Activated CD8-positive, alpha-beta T cell treated with anti-CD3 and anti-CD28 coated beads, Interleukin-2, amount 10 ng/mL, durations not matched to agents 7 days and 5 days (primary cell): ENCODE results near the gene HUS1. TPM values are rescaled to one million over a fixed set of nuclear protein-coding genes. Genes with fewer than 3 reads are reported as not detected.
A peak's percentile ranks its signal among the peaks of the same experiment; 100 is the strongest.

Source experiments
- ATAC-seq: fragments of 150-1000 bp; cut with Tn5 transposase; one replicate; pipeline ENCODE4 v1.10.0; 2021; ENCODE audit warnings: moderate library complexity
- CTCF ChIA-PET: fragments of 350-600 bp; sonication (Branson Sonifier 250); formaldehyde crosslinking; loops from one replicate; lab custom pipeline; 2021; ENCODE audit warnings: antibody characterized with exemption; lab: Charles Lee
- POLR2A ChIA-PET: fragments of 350-600 bp; sonication (Branson Sonifier 250); formaldehyde crosslinking; loops from one replicate; lab custom pipeline; 2021; ENCODE audit warnings: antibody characterized with exemption; lab: Charles Lee
- DNase-seq: peaks from one replicate; pipeline ENCODE4 v3.0.0-alpha.2; 2020
- H3K27ac Mint-ChIP-seq: one replicate; pipeline ENCODE4 v1.8.0; 2021; ENCODE audit warnings: mild to moderate bottlenecking, mixed read lengths
- H3K27me3 Mint-ChIP-seq: one replicate; pipeline ENCODE4 v1.8.0; 2021; ENCODE audit warnings: low read depth, mixed read lengths
- H3K36me3 Mint-ChIP-seq: one replicate; pipeline ENCODE4 v1.8.0; 2021; ENCODE audit warnings: low read depth, mixed read lengths
- H3K4me1 Mint-ChIP-seq: one replicate; pipeline ENCODE4 v1.8.0; 2021; ENCODE audit warnings: low read depth, mixed read lengths
- H3K4me3 Mint-ChIP-seq: one replicate; pipeline ENCODE4 v1.8.0; 2021; ENCODE audit warnings: mild to moderate bottlenecking, mixed read lengths
- H3K9me3 Mint-ChIP-seq: one replicate; pipeline ENCODE4 v1.8.0; 2022; ENCODE audit warnings: mixed read lengths; ENCODE audit not compliant: insufficient read depth
- total RNA-seq, 2 experiments: library from RNA; stranded (reverse); gene quantifications; one replicate each; pipeline ENCODE4 v1.2.3, GENCODE V29; 2021

HUS1 gene
- total RNA-seq, 2 experiments from 2014 or later = 28.9 to 31.6 TPM

DNA sequence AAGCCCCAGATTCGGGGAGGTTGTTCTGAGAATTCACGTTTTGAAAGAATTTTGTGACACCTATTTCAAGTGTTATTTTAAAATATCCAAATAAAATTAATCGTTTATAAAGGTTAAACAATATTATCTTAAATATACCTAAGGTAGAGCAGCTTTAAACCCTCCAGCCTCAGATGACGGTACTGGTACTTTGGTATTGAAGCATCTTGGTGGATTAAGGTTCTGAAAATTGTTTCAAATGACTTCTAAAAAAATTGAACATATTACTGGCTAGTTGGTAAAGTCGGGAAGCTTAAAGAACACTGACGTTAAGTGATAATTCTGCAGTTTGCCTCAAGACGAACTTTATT lies 392 bp upstream of the HUS1 start:
- peaks cover 26% of the 10 kb centered on the region for H3K4me1 Mint-ChIP-seq
- ATAC-seq = no peak
- H3K27me3 Mint-ChIP-seq = no peaks in the 10 kb centered on the region
- H3K27ac Mint-ChIP-seq = peak overlapping the region; percentile 98
- DNase-seq = no peak
- H3K9me3 Mint-ChIP-seq = no peaks in the 10 kb centered on the region
- peak overlapping the region; percentile 87 for H3K4me3 Mint-ChIP-seq
- peaks cover 34% of the 10 kb centered on the region for H3K36me3 Mint-ChIP-seq
- CTCF ChIA-PET = interaction anchor here (2.3 to 2.7 kb wide), 3 partner anchors 9 to 131 kb away, joined by 13 to 17 read pairs (median 15); no protein-coding TSS in a partner anchor
- POLR2A ChIA-PET = interaction anchor here (1.9 kb wide), 1 partner anchor 12 kb away, joined by 8 read pairs; no protein-coding TSS in a partner anchor

DNA sequence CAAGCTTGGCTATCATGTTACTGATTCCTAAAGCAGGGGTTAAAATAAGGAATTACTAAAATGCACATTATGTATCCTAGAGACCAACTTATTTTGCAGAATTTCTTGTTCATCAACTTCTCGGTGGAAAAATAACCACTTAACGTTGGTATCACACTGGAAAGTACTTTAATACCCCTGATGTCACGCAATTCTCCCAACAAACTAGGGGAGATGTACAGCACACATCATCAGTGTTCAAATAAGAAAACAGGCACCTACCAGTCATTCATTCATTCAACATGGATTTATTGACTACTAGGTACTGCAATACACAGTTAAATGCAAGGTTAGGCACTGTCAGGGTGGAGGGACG lies 648 bp downstream of the HUS1 start:
- Mint-ChIP-seq H3K4me3 (peak overlapping the region; percentile 87), H3K36me3 (peaks cover 43% of the 10 kb centered on the region), H3K9me3 (no peaks in the 10 kb centered on the region), H3K27ac (peak overlapping the region; percentile 98), H3K4me1 (peaks cover 28% of the 10 kb centered on the region), H3K27me3 (no peaks in the 10 kb centered on the region)
- CTCF ChIA-PET = interaction anchor here (1.3 to 2.7 kb wide), 5 partner anchors 10 to 132 kb away, joined by 7 to 17 read pairs (median 13); no protein-coding TSS in a partner anchor
- POLR2A ChIA-PET = interaction anchor here (0.6 to 1.9 kb wide), 5 partner anchors 13 to 118 kb away, joined by 3 to 8 read pairs (median 3); partner anchors contain the start of gene UPP1
- DNase-seq = no peak
- ATAC-seq = no peak

DNA sequence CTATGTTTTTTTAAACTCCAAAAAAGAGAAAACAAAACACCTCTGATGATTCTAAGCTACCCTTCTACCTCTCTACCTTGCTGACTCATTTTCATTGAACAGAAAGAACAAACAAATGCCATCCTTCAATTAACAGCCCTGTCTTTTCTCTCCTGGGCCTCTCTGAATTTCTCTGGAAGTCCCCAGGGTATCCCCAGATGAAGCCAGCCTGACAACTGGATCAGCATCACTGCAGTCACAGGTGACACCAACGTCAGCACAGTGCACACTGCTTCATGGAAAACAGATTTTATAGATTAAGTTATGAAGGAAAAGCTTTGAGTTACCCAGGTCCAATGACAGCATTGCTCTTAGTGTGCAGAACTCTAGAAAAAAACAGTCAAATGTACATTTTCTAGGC lies 5.7 kb downstream of the HUS1 start:
- H3K36me3 Mint-ChIP-seq = peaks cover 67% of the 10 kb centered on the region
- no peaks in the 10 kb centered on the region for H3K27me3 Mint-ChIP-seq
- CTCF ChIA-PET = interaction anchor here (1.6 to 3.1 kb wide), 3 partner anchors 14 to 137 kb away, joined by 7 to 15 read pairs (median 14); no protein-coding TSS in a partner anchor
- no peaks in the 10 kb centered on the region for H3K9me3 Mint-ChIP-seq
- ATAC-seq = no peak
- H3K4me3 Mint-ChIP-seq = no peak overlapping the region
- H3K27ac Mint-ChIP-seq = no peak overlapping the region
- no peak for DNase-seq
- POLR2A ChIA-PET = interaction anchor here (0.6 kb wide), 1 partner anchor 212 kb away, joined by 3 read pairs; no protein-coding TSS in a partner anchor
- H3K4me1 Mint-ChIP-seq = peaks cover 33% of the 10 kb centered on the region

DNA sequence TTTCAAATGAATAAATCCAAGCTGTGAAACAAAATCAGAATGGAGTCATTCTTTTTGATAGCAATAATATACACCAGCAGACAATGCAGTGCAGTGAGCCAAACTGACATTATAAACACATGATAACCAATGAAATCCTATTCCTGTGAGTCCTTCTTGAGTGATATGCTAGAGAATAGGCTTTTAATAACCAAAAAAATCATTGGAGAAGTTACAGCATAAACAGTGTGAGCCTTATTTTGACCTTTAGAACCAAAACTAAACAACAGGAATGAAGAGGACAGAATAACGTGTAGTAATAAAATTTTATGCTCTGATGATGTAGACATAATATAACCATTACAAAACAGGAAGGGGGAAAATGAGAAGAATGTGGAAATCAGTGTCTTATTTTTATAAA lies 8.7 kb downstream of the HUS1 start:
- DNase-seq (no peak), ATAC-seq (no peak)
- Mint-ChIP-seq H3K27me3 (no peaks in the 10 kb centered on the region), H3K4me3 (no peak overlapping the region), H3K27ac (no peak overlapping the region), H3K36me3 (peaks cover 63% of the 10 kb centered on the region), H3K9me3 (no peaks in the 10 kb centered on the region), H3K4me1 (peaks cover 19% of the 10 kb centered on the region)
- ChIA-PET CTCF (interaction anchor here (1.2 kb wide), 1 partner anchor 140 kb away, joined by 5 read pairs; no protein-coding TSS in a partner anchor), POLR2A (no interaction called here)

DNA sequence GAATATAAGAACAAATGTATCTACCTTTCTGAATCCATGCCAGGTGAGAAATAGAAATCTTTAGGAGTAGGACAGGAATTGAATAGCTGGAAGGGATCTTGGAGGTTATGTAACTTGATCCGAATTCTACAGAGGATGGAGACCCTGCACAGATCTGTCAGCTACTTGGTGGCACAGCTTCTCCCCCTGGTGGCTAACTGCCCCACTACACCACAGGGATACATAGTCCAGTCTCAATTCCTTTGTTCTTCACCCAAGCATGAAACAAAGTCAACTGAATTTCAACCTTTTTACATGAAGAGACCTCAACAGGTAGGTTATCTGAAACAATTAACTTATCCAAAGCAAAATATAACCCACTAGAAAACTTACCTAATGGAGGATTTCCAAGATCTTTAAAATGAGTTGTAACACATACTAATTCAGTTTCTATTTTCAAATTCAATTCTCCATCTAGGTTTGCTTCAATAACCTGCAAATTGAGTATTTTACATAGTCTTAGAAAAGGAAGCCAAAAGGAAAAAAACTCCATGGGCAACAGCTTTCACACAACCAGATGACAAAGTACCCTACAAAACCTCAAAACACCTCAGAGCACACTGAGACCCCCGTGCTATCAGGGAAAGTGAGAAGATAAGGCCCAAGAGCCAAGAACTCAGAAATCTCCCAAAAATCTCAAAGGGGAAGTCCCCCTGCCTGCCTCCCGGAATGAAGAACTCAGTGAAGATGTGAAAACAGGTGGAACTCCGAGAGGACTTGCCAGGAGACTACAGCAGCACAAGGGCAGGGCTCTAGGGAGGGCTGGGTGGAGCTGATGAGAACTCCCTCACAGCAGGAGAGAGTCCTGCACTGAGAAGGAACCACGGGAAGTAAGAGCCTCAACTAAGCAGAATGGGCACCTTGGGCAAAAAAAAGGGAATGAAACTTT lies 10.3 kb downstream of the HUS1 start:
- ATAC-seq (peak; percentile 75), DNase-seq (peak; percentile 67)
- Mint-ChIP-seq H3K9me3 (no peaks in the 10 kb centered on the region), H3K4me1 (peaks cover 24% of the 10 kb centered on the region), H3K27ac (no peak overlapping the region), H3K36me3 (peaks cover 62% of the 10 kb centered on the region), H3K27me3 (no peaks in the 10 kb centered on the region), H3K4me3 (no peak overlapping the region)
- ChIA-PET POLR2A (no interaction called here), CTCF (interaction anchor here (0.6 to 2.2 kb wide), 14 partner anchors 8 to 141 kb away, joined by 3 to 34 read pairs (median 4); no protein-coding TSS in a partner anchor)

DNA sequence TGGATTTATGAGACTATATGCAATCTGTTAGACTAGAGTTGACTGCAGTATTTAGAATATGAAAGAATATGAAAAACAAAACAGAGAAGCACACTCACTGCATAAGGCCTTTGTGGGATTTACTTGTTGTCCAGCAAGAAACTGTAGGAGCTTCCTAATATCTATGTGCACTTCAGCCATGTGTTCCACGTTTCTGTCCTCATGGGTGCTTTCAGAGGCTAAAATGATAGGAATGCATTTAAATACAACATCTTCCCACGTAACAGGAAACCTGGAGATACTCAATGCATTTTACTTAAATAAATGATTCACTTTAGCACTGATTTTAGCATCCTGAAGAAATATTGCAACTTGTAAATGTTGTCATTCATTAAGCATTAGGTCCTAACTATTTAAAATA lies 11.7 kb downstream of the HUS1 start:
- Mint-ChIP-seq H3K36me3 (peaks cover 62% of the 10 kb centered on the region), H3K9me3 (no peaks in the 10 kb centered on the region), H3K4me1 (peaks cover 24% of the 10 kb centered on the region), H3K4me3 (no peak overlapping the region), H3K27me3 (no peaks in the 10 kb centered on the region), H3K27ac (no peak overlapping the region)
- no peak for ATAC-seq
- ChIA-PET CTCF (interaction anchor here (1.8 to 2.0 kb wide), 2 partner anchors 22 to 143 kb away, joined by 8 to 9 read pairs; no protein-coding TSS in a partner anchor), POLR2A (no interaction called here)
- no peak for DNase-seq

DNA sequence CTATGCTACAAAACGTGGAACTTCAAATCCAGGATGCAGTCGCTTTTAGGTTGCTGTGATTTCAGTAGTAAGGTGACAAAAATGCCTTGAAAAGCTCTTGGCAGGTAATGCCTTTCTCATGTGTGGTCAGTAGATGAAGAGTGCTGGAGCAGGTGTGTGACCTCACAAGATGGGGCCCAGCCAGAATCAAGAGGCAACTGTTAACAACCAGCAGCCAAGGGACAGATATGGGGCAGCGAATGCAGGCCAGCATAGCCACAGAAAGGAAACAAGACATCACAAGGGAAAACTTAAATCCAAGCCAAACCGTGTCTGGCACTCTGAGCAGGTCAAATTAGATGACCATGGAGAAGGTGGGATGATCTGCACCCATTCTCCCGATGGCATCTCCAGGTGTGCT lies 12.3 kb downstream of the HUS1 start:
- H3K9me3 Mint-ChIP-seq = no peaks in the 10 kb centered on the region
- H3K4me1 Mint-ChIP-seq = peaks cover 24% of the 10 kb centered on the region
- H3K27ac Mint-ChIP-seq = peak overlapping the region; percentile 7
- peaks cover 65% of the 10 kb centered on the region for H3K36me3 Mint-ChIP-seq
- POLR2A ChIA-PET = no interaction called here
- no peak for ATAC-seq
- H3K4me3 Mint-ChIP-seq = no peak overlapping the region
- DNase-seq = no peak
- H3K27me3 Mint-ChIP-seq = no peaks in the 10 kb centered on the region
- CTCF ChIA-PET = interaction anchor here (1.8 to 2.0 kb wide), 2 partner anchors 22 to 143 kb away, joined by 8 to 9 read pairs; no protein-coding TSS in a partner anchor

DNA sequence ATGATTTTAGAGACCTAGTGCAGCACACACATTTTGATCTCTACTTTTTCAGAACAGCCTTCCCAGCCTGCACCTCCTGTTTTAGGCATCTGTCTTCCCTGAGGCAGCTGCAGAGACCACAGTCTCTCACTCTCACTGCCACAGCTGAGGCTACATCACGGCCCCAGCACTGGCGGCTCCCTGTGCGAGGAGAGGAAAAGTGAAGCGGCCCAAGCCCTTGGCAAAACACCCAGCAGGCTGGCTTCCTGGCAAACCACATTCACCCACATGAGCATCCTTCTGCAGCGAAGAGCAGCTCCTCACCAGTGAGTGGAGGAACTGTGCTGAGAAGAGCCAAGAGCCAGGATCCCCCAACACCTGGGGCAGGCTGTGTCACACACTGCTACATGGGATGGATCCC lies 14.0 kb downstream of the HUS1 start:
- Mint-ChIP-seq H3K4me3 (no peak overlapping the region), H3K9me3 (no peaks in the 10 kb centered on the region), H3K36me3 (peaks cover 76% of the 10 kb centered on the region), H3K27me3 (no peaks in the 10 kb centered on the region), H3K4me1 (peaks cover 15% of the 10 kb centered on the region), H3K27ac (no peak overlapping the region)
- no peak for ATAC-seq
- CTCF ChIA-PET = interaction anchor here (0.5 to 1.1 kb wide), 2 partner anchors 21 to 74 kb away, joined by 3 to 4 read pairs; no protein-coding TSS in a partner anchor
- DNase-seq = no peak
- POLR2A ChIA-PET = interaction anchor here (0.8 kb wide), 1 partner anchor 13 kb away, joined by 3 read pairs; no protein-coding TSS in a partner anchor

DNA sequence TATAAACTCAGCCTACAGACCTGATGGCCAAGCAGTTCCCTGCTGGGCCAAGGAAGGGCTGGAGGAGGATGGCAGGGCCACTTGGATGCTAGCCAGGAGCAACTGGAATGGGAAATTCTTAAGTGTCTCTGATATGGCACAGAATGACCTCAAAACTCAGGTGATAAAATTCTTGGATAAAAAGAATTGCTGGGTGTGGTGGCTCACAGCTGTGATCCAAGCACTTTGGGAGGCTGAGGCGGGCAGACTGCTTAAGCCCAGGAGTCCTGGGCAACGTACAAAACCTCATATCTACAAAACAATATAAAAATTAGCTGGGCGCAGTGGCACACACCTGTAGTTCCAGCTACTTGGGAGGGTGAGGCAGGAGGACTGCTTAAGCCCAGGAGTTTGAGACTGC lies 17.2 kb downstream of the HUS1 start:
- no peak for ATAC-seq
- POLR2A ChIA-PET = no interaction called here
- no peaks in the 10 kb centered on the region for H3K27me3 Mint-ChIP-seq
- CTCF ChIA-PET = interaction anchor here (1.2 to 1.8 kb wide), 2 partner anchors 18 to 148 kb away, joined by 3 to 6 read pairs; no protein-coding TSS in a partner anchor
- peaks cover 67% of the 10 kb centered on the region for H3K36me3 Mint-ChIP-seq
- DNase-seq = no peak
- no peaks in the 10 kb centered on the region for H3K9me3 Mint-ChIP-seq
- no peak overlapping the region for H3K27ac Mint-ChIP-seq
- no peak overlapping the region for H3K4me3 Mint-ChIP-seq
- peaks cover 9% of the 10 kb centered on the region for H3K4me1 Mint-ChIP-seq

DNA sequence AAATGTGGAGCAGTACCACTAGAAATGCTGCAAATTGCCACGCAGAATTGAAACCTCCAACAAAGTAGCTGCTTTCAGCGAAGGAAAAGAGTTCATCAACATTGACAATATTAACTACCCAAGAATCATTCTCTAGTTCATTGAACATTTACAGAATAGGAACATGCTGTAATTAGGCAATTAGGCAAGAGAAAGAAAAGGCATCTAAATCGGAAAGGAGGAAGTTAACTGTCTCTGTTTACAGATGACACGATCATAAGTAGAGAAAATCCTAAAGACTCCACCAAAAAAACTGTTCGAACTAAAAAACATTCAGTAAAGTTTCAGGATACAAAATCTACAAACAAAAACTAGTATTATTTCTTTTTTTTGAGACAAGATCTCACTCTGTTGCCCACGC lies 22.3 kb downstream of the HUS1 start:
- POLR2A ChIA-PET = no interaction called here
- no peaks in the 10 kb centered on the region for H3K4me1 Mint-ChIP-seq
- ATAC-seq = no peak
- CTCF ChIA-PET = interaction anchor here (0.7 to 1.1 kb wide), 3 partner anchors 12 to 136 kb away, joined by 3 to 5 read pairs (median 5); no protein-coding TSS in a partner anchor
- H3K4me3 Mint-ChIP-seq = no peak overlapping the region
- no peak for DNase-seq
- no peaks in the 10 kb centered on the region for H3K9me3 Mint-ChIP-seq
- no peak overlapping the region for H3K27ac Mint-ChIP-seq
- no peaks in the 10 kb centered on the region for H3K27me3 Mint-ChIP-seq
- peaks cover 26% of the 10 kb centered on the region for H3K36me3 Mint-ChIP-seq

DNA sequence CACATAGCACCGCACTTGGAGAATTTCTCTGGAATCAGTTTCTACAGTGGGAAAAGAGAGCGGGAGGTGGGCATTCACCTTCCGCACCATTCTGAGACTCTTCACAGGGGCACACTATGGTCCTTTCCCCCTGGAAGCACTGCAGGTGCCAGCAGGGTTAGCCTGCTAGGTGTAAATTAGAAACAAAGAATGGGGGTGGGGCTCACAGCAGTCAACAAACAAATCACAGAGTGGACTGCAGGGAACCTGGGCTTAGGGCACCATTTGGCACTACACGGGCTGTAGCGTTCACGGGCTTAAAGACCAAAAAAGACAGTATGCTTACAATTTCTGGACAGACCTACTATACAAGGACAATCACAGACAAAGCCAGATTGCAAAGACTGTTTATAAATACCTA lies 23.2 kb downstream of the HUS1 start:
- H3K4me3 Mint-ChIP-seq = no peak overlapping the region
- no peaks in the 10 kb centered on the region for H3K4me1 Mint-ChIP-seq
- CTCF ChIA-PET = interaction anchor here (1.1 kb wide), 1 partner anchor 13 kb away, joined by 5 read pairs; no protein-coding TSS in a partner anchor
- DNase-seq (no peak), ATAC-seq (no peak)
- POLR2A ChIA-PET = no interaction called here
- peaks cover 17% of the 10 kb centered on the region for H3K36me3 Mint-ChIP-seq
- H3K27ac Mint-ChIP-seq = no peak overlapping the region
- no peaks in the 10 kb centered on the region for H3K9me3 Mint-ChIP-seq
- H3K27me3 Mint-ChIP-seq = no peaks in the 10 kb centered on the region
